Spleen (tissue), 7 donors: ENCODE results near the gene IL20.

Experiments used
- POLR2A ChIP-seq, 3 donors: fragments of 450-650 bp; IDR thresholded peaks; one replicate each; pipeline ENCODE4 v1.5.1; 2017; ENCODE audit warnings: antibody characterized with exemption in 3 of 3, mild to moderate bottlenecking in 1 of 3
- TF ChIP-seq, protein P1 (sequence below), 11 experiments: fragments of 200-600 bp in 7 of 11; fragments of 450-650 bp in 4 of 11; sonication (generic) in 4 of 11; IDR thresholded peaks in 8 of 11; conservative IDR thresholded peaks in 3 of 11; 1 replicate in 7 of 11; 2 replicates in 4 of 11; pipeline versions ENCODE4 v1.4.0 to v1.8.0; 2016 to 2021; ENCODE audit warnings: antibody characterized with exemption in 11 of 11, inconsistent platforms in 4 of 11, mild to moderate bottlenecking in 1 of 11
- donor health status: DM: no; HTN: no; CAD: no; lungs with moderate emphysema.
- donor health status: DM: no; HTN: no; CAD: no.
- donor health status: DM: no; HTN: no; CAD: no.

DNA sequence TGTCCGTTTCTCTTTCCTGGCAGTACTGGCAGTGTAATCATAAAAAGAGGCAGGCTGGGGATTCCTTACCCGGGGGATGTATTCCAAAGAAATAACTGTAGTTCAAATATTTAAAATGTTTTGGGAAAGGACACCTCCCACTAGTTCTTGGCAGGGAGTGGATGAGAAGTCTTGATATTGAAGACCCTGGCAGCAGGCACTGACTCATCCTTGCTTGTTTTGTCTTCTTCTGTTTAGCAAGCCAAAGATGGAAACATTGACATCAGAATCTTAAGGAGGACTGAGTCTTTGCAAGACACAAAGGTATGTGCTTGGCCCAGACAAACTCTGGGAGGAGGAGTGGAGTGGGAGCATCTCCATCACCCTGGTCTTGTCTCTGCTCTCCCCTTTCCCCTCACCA, 639 bp downstream of the IL20 start:
- TF ChIP-seq, protein P1, sequence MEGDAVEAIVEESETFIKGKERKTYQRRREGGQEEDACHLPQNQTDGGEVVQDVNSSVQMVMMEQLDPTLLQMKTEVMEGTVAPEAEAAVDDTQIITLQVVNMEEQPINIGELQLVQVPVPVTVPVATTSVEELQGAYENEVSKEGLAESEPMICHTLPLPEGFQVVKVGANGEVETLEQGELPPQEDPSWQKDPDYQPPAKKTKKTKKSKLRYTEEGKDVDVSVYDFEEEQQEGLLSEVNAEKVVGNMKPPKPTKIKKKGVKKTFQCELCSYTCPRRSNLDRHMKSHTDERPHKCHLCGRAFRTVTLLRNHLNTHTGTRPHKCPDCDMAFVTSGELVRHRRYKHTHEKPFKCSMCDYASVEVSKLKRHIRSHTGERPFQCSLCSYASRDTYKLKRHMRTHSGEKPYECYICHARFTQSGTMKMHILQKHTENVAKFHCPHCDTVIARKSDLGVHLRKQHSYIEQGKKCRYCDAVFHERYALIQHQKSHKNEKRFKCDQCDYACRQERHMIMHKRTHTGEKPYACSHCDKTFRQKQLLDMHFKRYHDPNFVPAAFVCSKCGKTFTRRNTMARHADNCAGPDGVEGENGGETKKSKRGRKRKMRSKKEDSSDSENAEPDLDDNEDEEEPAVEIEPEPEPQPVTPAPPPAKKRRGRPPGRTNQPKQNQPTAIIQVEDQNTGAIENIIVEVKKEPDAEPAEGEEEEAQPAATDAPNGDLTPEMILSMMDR (IDR thresholded peaks at IDR 0.05 in 8 of 11, conservative IDR thresholded peaks at IDR 0.05 in 3 of 11), result no peak
- no peak for TF ChIP-seq POLR2A (IDR thresholded peaks at IDR 0.05)
